Progenitor cell of endocrine pancreas (in vitro differentiated cells): ENCODE measurements around the gene ERVV-1. TPM values are rescaled to one million over a fixed set of nuclear protein-coding genes. Genes with fewer than 3 reads are reported as not detected.
"Not testable (repeated sequence)": the region's sequence is repeated elsewhere in the genome, so short reads cannot be mapped to it uniquely, and the experiment has no call there.

ENCODE experiments used
- DNase-seq: peaks from one replicate; pipeline ENCODE4 v3.0.0; 2021; ENCODE audit warnings: low spot score; ENCODE audit not compliant: unreplicated experiment
- H3K27ac Mint-ChIP-seq: 2 replicates; pipeline ENCODE4 v1.8.0; 2021; ENCODE audit warnings: mild to moderate bottlenecking, moderate library complexity, mixed read lengths
- H3K27me3 Mint-ChIP-seq: 2 replicates; pipeline ENCODE4 v1.8.0; 2021; ENCODE audit warnings: mixed read lengths
- H3K36me3 Mint-ChIP-seq: 2 replicates; pipeline ENCODE4 v1.8.0; 2022; ENCODE audit warnings: mixed read lengths; ENCODE audit not compliant: insufficient read depth
- H3K4me1 Mint-ChIP-seq: 2 replicates; pipeline ENCODE4 v1.8.0; 2021; ENCODE audit warnings: low read depth, mixed read lengths
- H3K4me3 Mint-ChIP-seq: 2 replicates; pipeline ENCODE4 v1.8.0; 2021; ENCODE audit warnings: low read depth, mild to moderate bottlenecking, moderate library complexity, mixed read lengths
- H3K9me3 Mint-ChIP-seq: 2 replicates; pipeline ENCODE4 v1.8.0; 2021; ENCODE audit warnings: low read depth, mixed read lengths
- CTCF ChIP-seq: fragments of 200-600 bp; sonication (generic); IDR thresholded peaks from one replicate; pipeline ENCODE4 v1.5.0; 2021; ENCODE audit warnings: antibody characterized with exemption, mild to moderate bottlenecking; ENCODE audit not compliant: unreplicated experiment
- total RNA-seq: library from RNA; stranded (reverse); gene quantifications from 2 replicates; pipeline ENCODE4 v1.2.1, GENCODE V29; 2021

ERVV-1 gene
- total RNA-seq, 1 donor from 2014 or later: not detected

GRCh38 chr19:53015730-53016129 is 2.0 kb downstream of the ERVV-1 start:
- H3K9me3 Mint-ChIP-seq: peaks cover 5% of the 10 kb centered on the region
- H3K4me1 Mint-ChIP-seq: peaks cover 2% of the 10 kb centered on the region
- no peak overlapping the region for H3K4me3 Mint-ChIP-seq
- no peaks in the 10 kb centered on the region for H3K27me3 Mint-ChIP-seq
- no peak for TF ChIP-seq CTCF
- no peak overlapping the region for H3K27ac Mint-ChIP-seq
- no peak for DNase-seq
- H3K36me3 Mint-ChIP-seq: peaks cover under 1% of the 10 kb centered on the region

- DNase-seq: no peak
- no peaks in the 10 kb centered on the region for H3K27me3 Mint-ChIP-seq
These were observed 6.0 kb downstream of the ERVV-1 start for GRCh38 chr19:53019684-53020083.

GRCh38 chr19:53028306-53028705 is 14.6 kb downstream of the ERVV-1 start:
- not testable (repeated sequence) for H3K36me3 Mint-ChIP-seq, H3K27ac Mint-ChIP-seq, H3K27me3 Mint-ChIP-seq, H3K9me3 Mint-ChIP-seq, DNase-seq, H3K4me3 Mint-ChIP-seq
- H3K4me1 Mint-ChIP-seq: peaks cover 16% of the 10 kb centered on the region

More at GRCh38 chr19:53019684-53020083, 6.0 kb downstream of the ERVV-1 start:
- H3K4me3 Mint-ChIP-seq: no peak overlapping the region
- peaks cover 1% of the 10 kb centered on the region for H3K36me3 Mint-ChIP-seq
- peaks cover 2% of the 10 kb centered on the region for H3K4me1 Mint-ChIP-seq
- H3K9me3 Mint-ChIP-seq: peaks cover 5% of the 10 kb centered on the region
- H3K27ac Mint-ChIP-seq: no peak overlapping the region
- TF ChIP-seq CTCF: no peak

- no peak for TF ChIP-seq CTCF
- no peak for DNase-seq
- Mint-ChIP-seq H3K27ac (no peak overlapping the region), H3K27me3 (no peaks in the 10 kb centered on the region), H3K4me1 (peaks cover 4% of the 10 kb centered on the region), H3K36me3 (peaks cover 2% of the 10 kb centered on the region), H3K4me3 (no peak overlapping the region), H3K9me3 (no peaks in the 10 kb centered on the region)
These were observed 20.3 kb downstream of the ERVV-1 start for GRCh38 chr19:53034054-53034453.

- TF ChIP-seq CTCF: no peak
- Mint-ChIP-seq H3K36me3 (peaks cover 2% of the 10 kb centered on the region), H3K27me3 (no peaks in the 10 kb centered on the region), H3K9me3 (no peaks in the 10 kb centered on the region), H3K4me3 (no peak overlapping the region), H3K4me1 (peaks cover 4% of the 10 kb centered on the region), H3K27ac (no peak overlapping the region)
- no peak for DNase-seq
These were observed 21.4 kb downstream of the ERVV-1 start for GRCh38 chr19:53034948-53035675.
